K562 (cell line): ENCODE results near the gene MLLT6. TPM values are rescaled to one million over a fixed set of nuclear protein-coding genes. Genes with fewer than 3 reads are reported as not detected.

ENCODE experiments used
- CEBPB ChIP-seq: fragments of 450-650 bp; IDR thresholded peaks from 2 replicates; pipeline ENCODE4 v1.6.1; 2016; ENCODE audit warnings: missing genetic modification characterization, missing compliant biosample characterization
- ESRRB ChIP-seq: fragments of 250-450 bp; sonication (Bioruptor Pico); IDR thresholded peaks from 2 replicates; pipeline ENCODE4 v1.5.0; 2020; ENCODE audit warnings: mild to moderate bottlenecking, moderate library complexity, borderline replicate concordance
- FOXK2 ChIP-seq, 2 experiments: fragments of 450-650 bp; IDR thresholded peaks in 1 of 2; conservative IDR thresholded peaks in 1 of 2; 2 replicates each; pipeline ENCODE4 v1.6.1; 2016; ENCODE audit warnings: low read depth in 2 of 2, mild to moderate bottlenecking in 1 of 2
- HOMEZ ChIP-seq: fragments of 250-450 bp; sonication (Bioruptor Pico); IDR thresholded peaks from 2 replicates; pipeline ENCODE4 v1.4.0; 2020; ENCODE audit warnings: mild to moderate bottlenecking, moderate library complexity
- MAFG ChIP-seq: fragments of 450-650 bp; conservative IDR thresholded peaks from 2 replicates; pipeline ENCODE4 v1.6.1; 2016; ENCODE audit warnings: missing genetic modification characterization, missing compliant biosample characterization
- MLLT1 ChIP-seq, 2 experiments: fragments of 450-650 bp; IDR thresholded peaks; 2 replicates each; pipeline ENCODE4 v1.6.1; 2016
- SP1 ChIP-seq: sonication (generic); formaldehyde crosslinking; IDR thresholded peaks from 2 replicates; pipeline ENCODE4 v1.8.1; 2022; ENCODE audit warnings: mild to moderate bottlenecking, missing genetic modification reagents
- THAP12 ChIP-seq: fragments of 250-450 bp; sonication (Bioruptor Pico); IDR thresholded peaks from 2 replicates; pipeline ENCODE4 v1.9.0; 2021; ENCODE audit warnings: mild to moderate bottlenecking, inconsistent platforms
- ZBTB12 ChIP-seq: fragments of 250-450 bp; sonication (Bioruptor Pico); IDR thresholded peaks from 2 replicates; pipeline ENCODE4 v1.4.0; 2020
- ZNF3 ChIP-seq: fragments of 250-450 bp; sonication (Bioruptor Pico); IDR thresholded peaks from 2 replicates; pipeline ENCODE4 v1.5.0; 2021; ENCODE audit warnings: mild to moderate bottlenecking, moderate library complexity
- ZNF384 ChIP-seq: IDR thresholded peaks from 2 replicates; pipeline ENCODE4 v1.6.1; 2012; ENCODE audit warnings: low read depth, low read length, improper control_type of control experiment
- ZNF395 ChIP-seq: fragments of 200-800 bp; sonication (Bioruptor generic); IDR thresholded peaks from 2 replicates; pipeline ENCODE4 v1.6.1; 2017; ENCODE audit warnings: missing genetic modification characterization, missing compliant biosample characterization
- ZNF655 ChIP-seq: fragments of 250-450 bp; sonication (Bioruptor Pico); IDR thresholded peaks from 2 replicates; pipeline ENCODE4 v1.5.0; 2021
- ZNF695 ChIP-seq: fragments of 450-650 bp; formaldehyde crosslinking; IDR thresholded peaks from 2 replicates; pipeline ENCODE4 v1.4.0; 2020; ENCODE audit warnings: mild to moderate bottlenecking, moderate library complexity
- polyA plus RNA-seq, 8 experiments: library from polyadenylated mRNA; depleted of rRNA in 4 of 8; stranded (reverse) in 5 of 8; unstranded in 3 of 8; fragments of >200 nt; fragmentation: Nextera tagmentation in 2 of 8; fragmentation: Illumina TruSeq in 1 of 8; extraction: Ambion mirVana in 2 of 8; extraction: Trizol in 1 of 8; gene quantifications; 2 replicates each; pipeline versions ENCODE4 v1.2.1 to v1.2.3, GENCODE V29; 2011 to 2014; ENCODE audit warnings: inconsistent platforms in 1 of 8, missing spikeins in 1 of 8
- total RNA-seq, 7 experiments: library from RNA; depleted of rRNA in 6 of 7; stranded (reverse); fragments of >200 nt in 6 of 7; fragmentation: Illumina TruSeq in 2 of 7; extraction: Trizol in 2 of 7; gene quantifications; 2 replicates each; pipeline versions ENCODE4 v1.2.1 to v1.2.3, GENCODE V29; 2011 to 2021; ENCODE audit warnings: low replicate concordance in 1 of 7
- TF ChIP-seq, protein P1 (sequence below): fragments of 250-450 bp; sonication (Bioruptor Pico); IDR thresholded peaks from 2 replicates; pipeline ENCODE4 v1.8.0; 2021; ENCODE audit warnings: mild to moderate bottlenecking, moderate library complexity

MLLT6 gene
- total and polyA plus RNA-seq, 9 of the 15 experiments (the other 6 are each of a cell fraction or from before 2014, with no cell fraction given) = 3.1 to 71.7 (median 30.0) TPM

- TF ChIP-seq FOXK2 (conservative IDR thresholded peaks at IDR 0.05 in 1 of 2, IDR thresholded peaks at IDR 0.05 in 1 of 2; ENCODE audit: low read depth in 2 of 2) (peak; percentile 85 to 86; a peak in 3 of 4 replicates), MLLT1 (IDR thresholded peaks at IDR 0.05) (peak in 1 of 2 experiments; percentile 72; a peak in 2 of 4 replicates), ZNF384 (no peak), MAFG (no peak; the same call in 1 of the 2 replicates), SP1 (CRISPR knock-in tag) (peak; percentile 68), THAP12 (CRISPR knock-in tag) (0 out of 2 replicates have a peak, but pooled peaks have one; percentile 27), CEBPB (peak; percentile 92), ZNF655 (CRISPR knock-in tag) (no peak), ESRRB (CRISPR knock-in tag) (no peak), ZNF3 (CRISPR knock-in tag) (no peak), ZBTB12 (0 out of 2 replicates have a peak, but pooled peaks have one; percentile 11), HOMEZ (CRISPR knock-in tag) (no peak), ZNF695 (no peak), ZNF395 (CRISPR knock-in tag) (no peak)
- TF ChIP-seq, protein P1, sequence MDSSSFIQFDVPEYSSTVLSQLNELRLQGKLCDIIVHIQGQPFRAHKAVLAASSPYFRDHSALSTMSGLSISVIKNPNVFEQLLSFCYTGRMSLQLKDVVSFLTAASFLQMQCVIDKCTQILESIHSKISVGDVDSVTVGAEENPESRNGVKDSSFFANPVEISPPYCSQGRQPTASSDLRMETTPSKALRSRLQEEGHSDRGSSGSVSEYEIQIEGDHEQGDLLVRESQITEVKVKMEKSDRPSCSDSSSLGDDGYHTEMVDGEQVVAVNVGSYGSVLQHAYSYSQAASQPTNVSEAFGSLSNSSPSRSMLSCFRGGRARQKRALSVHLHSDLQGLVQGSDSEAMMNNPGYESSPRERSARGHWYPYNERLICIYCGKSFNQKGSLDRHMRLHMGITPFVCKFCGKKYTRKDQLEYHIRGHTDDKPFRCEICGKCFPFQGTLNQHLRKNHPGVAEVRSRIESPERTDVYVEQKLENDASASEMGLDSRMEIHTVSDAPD (CRISPR knock-in tag) = no peak
Measured at GRCh38 chr17:38752308-38753070, 47.4 kb downstream of the MLLT6 start, which contains the start of gene PSMB3 (continued).
